Gastrocnemius medialis (tissue), 4 donors: ENCODE data around the gene ATP6V0E1.

Experiments
- POLR2A ChIP-seq, 2 donors: fragments of 450-650 bp; IDR thresholded peaks; one replicate each; pipeline ENCODE4 v1.6.1; 2017; ENCODE audit warnings: antibody characterized with exemption in 2 of 2, mild to moderate bottlenecking in 2 of 2, moderate library complexity in 2 of 2
- TF ChIP-seq, protein P1 (sequence below), 5 experiments: fragments of 450-650 bp in 3 of 5; fragments of 200-600 bp in 2 of 5; sonication (generic) in 2 of 5; IDR thresholded peaks in 4 of 5; conservative IDR thresholded peaks in 1 of 5; 1 replicate in 4 of 5; 2 replicates in 1 of 5; pipeline ENCODE4 v1.5.1; 2016 to 2019; ENCODE audit warnings: antibody characterized with exemption in 5 of 5, mild to moderate bottlenecking in 3 of 5, moderate library complexity in 3 of 5

DNA sequence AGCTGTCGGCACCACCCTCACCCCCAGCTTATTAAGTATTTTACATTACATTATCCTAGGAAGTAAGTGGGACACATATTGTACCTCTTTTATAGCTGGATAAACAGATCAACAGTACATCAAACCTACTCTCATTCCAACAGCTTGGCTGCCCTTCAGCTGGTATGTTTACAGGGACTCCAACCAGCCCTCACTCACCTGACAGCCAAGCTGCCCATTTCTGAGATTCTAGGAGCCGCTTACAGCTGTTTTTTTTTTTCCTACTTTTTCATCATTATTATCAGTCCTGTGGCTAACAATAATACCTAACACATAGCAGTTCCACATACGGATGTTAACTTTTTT lies 59.2 kb downstream of the ATP6V0E1 start:
- TF ChIP-seq, protein P1, sequence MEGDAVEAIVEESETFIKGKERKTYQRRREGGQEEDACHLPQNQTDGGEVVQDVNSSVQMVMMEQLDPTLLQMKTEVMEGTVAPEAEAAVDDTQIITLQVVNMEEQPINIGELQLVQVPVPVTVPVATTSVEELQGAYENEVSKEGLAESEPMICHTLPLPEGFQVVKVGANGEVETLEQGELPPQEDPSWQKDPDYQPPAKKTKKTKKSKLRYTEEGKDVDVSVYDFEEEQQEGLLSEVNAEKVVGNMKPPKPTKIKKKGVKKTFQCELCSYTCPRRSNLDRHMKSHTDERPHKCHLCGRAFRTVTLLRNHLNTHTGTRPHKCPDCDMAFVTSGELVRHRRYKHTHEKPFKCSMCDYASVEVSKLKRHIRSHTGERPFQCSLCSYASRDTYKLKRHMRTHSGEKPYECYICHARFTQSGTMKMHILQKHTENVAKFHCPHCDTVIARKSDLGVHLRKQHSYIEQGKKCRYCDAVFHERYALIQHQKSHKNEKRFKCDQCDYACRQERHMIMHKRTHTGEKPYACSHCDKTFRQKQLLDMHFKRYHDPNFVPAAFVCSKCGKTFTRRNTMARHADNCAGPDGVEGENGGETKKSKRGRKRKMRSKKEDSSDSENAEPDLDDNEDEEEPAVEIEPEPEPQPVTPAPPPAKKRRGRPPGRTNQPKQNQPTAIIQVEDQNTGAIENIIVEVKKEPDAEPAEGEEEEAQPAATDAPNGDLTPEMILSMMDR (IDR thresholded peaks at IDR 0.05 in 4 of 5, conservative IDR thresholded peaks at IDR 0.05 in 1 of 5): no peak
- TF ChIP-seq POLR2A (IDR thresholded peaks at IDR 0.05): no peak
